Measurements from ENCODE around the gene JAKMIP1. TPM values are rescaled to one million over a fixed set of nuclear protein-coding genes. Genes with fewer than 3 reads are reported as not detected.

Gene JAKMIP1
- total and polyA plus RNA-seq, 2 of the 13 experiments (the other 11 are each of a cell fraction or from before 2014, with no cell fraction given) = not detected

GRCh38 chr4:6242271-6243029 is 42.1 kb upstream of the JAKMIP1 start (continued):
- TF ChIP-seq ZNF136 (CRISPR knock-in tag; IDR thresholded peaks at IDR 0.05; ENCODE audit: low read depth) (no peak), KAT8 (CRISPR knock-in tag; IDR thresholded peaks at IDR 0.05) (no peak), PLSCR1 (CRISPR knock-in tag; IDR thresholded peaks at IDR 0.05; ENCODE audit: borderline replicate concordance) (no peak), PHF21A (CRISPR knock-in tag; IDR thresholded peaks at IDR 0.05) (no peak)
- TF ChIP-seq, protein P1, sequence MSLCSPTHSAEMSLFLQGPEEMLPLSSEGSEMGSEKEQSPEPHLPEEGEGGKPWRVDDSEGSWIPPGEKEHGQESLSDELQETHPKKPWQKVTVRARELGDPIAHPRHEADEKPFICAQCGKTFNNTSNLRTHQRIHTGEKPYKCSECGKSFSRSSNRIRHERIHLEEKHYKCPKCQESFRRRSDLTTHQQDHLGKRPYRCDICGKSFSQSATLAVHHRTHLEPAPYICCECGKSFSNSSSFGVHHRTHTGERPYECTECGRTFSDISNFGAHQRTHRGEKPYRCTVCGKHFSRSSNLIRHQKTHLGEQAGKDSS (CRISPR knock-in tag; IDR thresholded peaks at IDR 0.05; ENCODE audit: borderline replicate concordance, low read depth) = no peak
- TF ChIP-seq, protein P2, sequence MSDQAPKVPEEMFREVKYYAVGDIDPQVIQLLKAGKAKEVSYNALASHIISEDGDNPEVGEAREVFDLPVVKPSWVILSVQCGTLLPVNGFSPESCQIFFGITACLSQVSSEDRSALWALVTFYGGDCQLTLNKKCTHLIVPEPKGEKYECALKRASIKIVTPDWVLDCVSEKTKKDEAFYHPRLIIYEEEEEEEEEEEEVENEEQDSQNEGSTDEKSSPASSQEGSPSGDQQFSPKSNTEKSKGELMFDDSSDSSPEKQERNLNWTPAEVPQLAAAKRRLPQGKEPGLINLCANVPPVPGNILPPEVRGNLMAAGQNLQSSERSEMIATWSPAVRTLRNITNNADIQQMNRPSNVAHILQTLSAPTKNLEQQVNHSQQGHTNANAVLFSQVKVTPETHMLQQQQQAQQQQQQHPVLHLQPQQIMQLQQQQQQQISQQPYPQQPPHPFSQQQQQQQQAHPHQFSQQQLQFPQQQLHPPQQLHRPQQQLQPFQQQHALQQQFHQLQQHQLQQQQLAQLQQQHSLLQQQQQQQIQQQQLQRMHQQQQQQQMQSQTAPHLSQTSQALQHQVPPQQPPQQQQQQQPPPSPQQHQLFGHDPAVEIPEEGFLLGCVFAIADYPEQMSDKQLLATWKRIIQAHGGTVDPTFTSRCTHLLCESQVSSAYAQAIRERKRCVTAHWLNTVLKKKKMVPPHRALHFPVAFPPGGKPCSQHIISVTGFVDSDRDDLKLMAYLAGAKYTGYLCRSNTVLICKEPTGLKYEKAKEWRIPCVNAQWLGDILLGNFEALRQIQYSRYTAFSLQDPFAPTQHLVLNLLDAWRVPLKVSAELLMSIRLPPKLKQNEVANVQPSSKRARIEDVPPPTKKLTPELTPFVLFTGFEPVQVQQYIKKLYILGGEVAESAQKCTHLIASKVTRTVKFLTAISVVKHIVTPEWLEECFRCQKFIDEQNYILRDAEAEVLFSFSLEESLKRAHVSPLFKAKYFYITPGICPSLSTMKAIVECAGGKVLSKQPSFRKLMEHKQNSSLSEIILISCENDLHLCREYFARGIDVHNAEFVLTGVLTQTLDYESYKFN (CRISPR knock-in tag; conservative IDR thresholded peaks at IDR 0.05) = no peak
